Nephron progenitor cell (in vitro differentiated cells): ENCODE results near the gene CAMK1D.

ENCODE experiments used
- DNase-seq: peaks from one replicate; pipeline ENCODE4 v3.0.0; 2021
- H3K27ac Mint-ChIP-seq: 2 replicates; pipeline ENCODE4 v1.8.0; 2021; ENCODE audit warnings: mild to moderate bottlenecking, moderate library complexity, mixed read lengths
- H3K27me3 Mint-ChIP-seq: 2 replicates; pipeline ENCODE4 v1.8.0; 2021; ENCODE audit warnings: mild to moderate bottlenecking, low read depth, mixed read lengths; ENCODE audit not compliant: poor library complexity
- H3K36me3 Mint-ChIP-seq: 2 replicates; pipeline ENCODE4 v1.8.0; 2021; ENCODE audit warnings: low read depth, mixed read lengths
- H3K4me1 Mint-ChIP-seq: 2 replicates; pipeline ENCODE4 v1.8.0; 2021; ENCODE audit warnings: mixed read lengths
- H3K4me3 Mint-ChIP-seq: 2 replicates; pipeline ENCODE4 v1.8.0; 2021; ENCODE audit warnings: mild to moderate bottlenecking, moderate library complexity, mixed read lengths
- H3K9me3 Mint-ChIP-seq: 2 replicates; pipeline ENCODE4 v1.8.0; 2021; ENCODE audit warnings: mild to moderate bottlenecking, moderate library complexity, mixed read lengths
- CTCF ChIP-seq: fragments of 200-600 bp; sonication (generic); IDR thresholded peaks from 2 replicates; pipeline ENCODE4 v1.5.0; 2021; ENCODE audit warnings: antibody characterized with exemption

Gene CAMK1D

GRCh38 chr10:12743941-12744340 lies 394.6 kb downstream of the CAMK1D start:
- Mint-ChIP-seq H3K9me3 (no peaks in the 10 kb centered on the region), H3K4me1 (peaks cover 19% of the 10 kb centered on the region), H3K4me3 (no peak overlapping the region), H3K27me3 (peaks cover 3% of the 10 kb centered on the region), H3K36me3 (no peaks in the 10 kb centered on the region), H3K27ac (no peak overlapping the region)
- DNase-seq, result no peak
- no peak for TF ChIP-seq CTCF

GRCh38 chr10:12748186-12748585 lies 398.8 kb downstream of the CAMK1D start:
- no peak for DNase-seq
- Mint-ChIP-seq H3K27me3 (peaks cover 3% of the 10 kb centered on the region), H3K4me3 (no peak overlapping the region)

GRCh38 chr10:12749760-12750478 lies 400.6 kb downstream of the CAMK1D start:
- H3K9me3 Mint-ChIP-seq, result peaks cover 4% of the 10 kb centered on the region
- H3K4me3 Mint-ChIP-seq, result no peak overlapping the region
- no peaks in the 10 kb centered on the region for H3K36me3 Mint-ChIP-seq
- DNase-seq, result no peak
- peaks cover 19% of the 10 kb centered on the region for H3K4me1 Mint-ChIP-seq
- H3K27ac Mint-ChIP-seq, result peak overlapping the region; percentile 41
- peaks cover 6% of the 10 kb centered on the region for H3K27me3 Mint-ChIP-seq
- TF ChIP-seq CTCF, result no peak

More at GRCh38 chr10:12748186-12748585, 398.8 kb downstream of the CAMK1D start:
- Mint-ChIP-seq H3K9me3 (no peaks in the 10 kb centered on the region), H3K4me1 (peaks cover 24% of the 10 kb centered on the region), H3K36me3 (no peaks in the 10 kb centered on the region), H3K27ac (peak overlapping the region; percentile 0)
- TF ChIP-seq CTCF, result no peak

GRCh38 chr10:12750526-12751201 lies 401.3 kb downstream of the CAMK1D start:
- peaks cover 6% of the 10 kb centered on the region for H3K27me3 Mint-ChIP-seq
- H3K27ac Mint-ChIP-seq, result no peak overlapping the region
- no peak for TF ChIP-seq CTCF
- H3K36me3 Mint-ChIP-seq, result no peaks in the 10 kb centered on the region
- H3K4me3 Mint-ChIP-seq, result no peak overlapping the region
- DNase-seq, result no peak
- H3K4me1 Mint-ChIP-seq, result peaks cover 19% of the 10 kb centered on the region
- H3K9me3 Mint-ChIP-seq, result peaks cover 4% of the 10 kb centered on the region

- Mint-ChIP-seq H3K4me3 (no peak overlapping the region), H3K4me1 (no peaks in the 10 kb centered on the region), H3K27ac (no peak overlapping the region), H3K9me3 (peaks cover 4% of the 10 kb centered on the region), H3K36me3 (no peaks in the 10 kb centered on the region), H3K27me3 (peaks cover 6% of the 10 kb centered on the region)
- no peak for DNase-seq
- no peak for TF ChIP-seq CTCF
Measured at GRCh38 chr10:12755075-12755474, 405.7 kb downstream of the CAMK1D start.
